HG02759 (cell line): Measurements from ENCODE around the gene SETD1A.
"Not testable (repeated sequence)": the region's sequence is repeated elsewhere in the genome, so short reads cannot be mapped to it uniquely, and the experiment has no call there.

Source experiments
- ATAC-seq: cut with Tn5 transposase; IDR thresholded peaks from one replicate; pipeline ENCODE4 v1.9.1; 2021; ENCODE audit warnings: mild to moderate bottlenecking, moderate library complexity; ENCODE audit not compliant: unreplicated experiment

SETD1A gene

GRCh38 chr16:30928390-30928789, 29.2 kb upstream of the SETD1A start:
- no peak for ATAC-seq

GRCh38 chr16:30929167-30929566, 28.4 kb upstream of the SETD1A start:
- no peak for ATAC-seq

- ATAC-seq = no peak
Measured at GRCh38 chr16:30930160-30930571, 27.4 kb upstream of the SETD1A start.

GRCh38 chr16:30931068-30931650, 26.4 kb upstream of the SETD1A start:
- no peak for ATAC-seq

GRCh38 chr16:30934827-30935557, 22.6 kb upstream of the SETD1A start:
- ATAC-seq = no peak

GRCh38 chr16:30937692-30938091, 19.9 kb upstream of the SETD1A start:
- ATAC-seq = no peak

- not testable (repeated sequence) for ATAC-seq
Measured at GRCh38 chr16:30939571-30939970, 18.0 kb upstream of the SETD1A start.

GRCh38 chr16:30941600-30942425, 15.7 kb upstream of the SETD1A start:
- peak; percentile 93 for ATAC-seq

- ATAC-seq = no peak
Measured at GRCh38 chr16:30942426-30942806, 15.1 kb upstream of the SETD1A start.

- ATAC-seq = no peak
Measured at GRCh38 chr16:30944352-30944751, 13.2 kb upstream of the SETD1A start.

- no peak for ATAC-seq
Measured at GRCh38 chr16:30946671-30947540, 10.6 kb upstream of the SETD1A start.

GRCh38 chr16:30947541-30947858, 10.1 kb upstream of the SETD1A start:
- no peak for ATAC-seq

GRCh38 chr16:30947859-30948666, 9.5 kb upstream of the SETD1A start:
- ATAC-seq = peak; percentile 9

- ATAC-seq = peak; percentile 64
Measured at GRCh38 chr16:30948667-30949649, 8.6 kb upstream of the SETD1A start, which contains the start of gene ORAI3. Gene ORAI3 (plus strand): TSS chr16:30949068. CDS start chr16:30949290, 222 bp downstream.

GRCh38 chr16:30949650-30950515, 7.7 kb upstream of the SETD1A start:
- ATAC-seq = peak; percentile 45

- no peak for ATAC-seq
Measured at GRCh38 chr16:30950516-30951065, 7.0 kb upstream of the SETD1A start.

GRCh38 chr16:30951193-30951592, 6.4 kb upstream of the SETD1A start:
- no peak for ATAC-seq

GRCh38 chr16:30951750-30952149, 5.8 kb upstream of the SETD1A start:
- ATAC-seq = no peak
